WERI-Rb-1 (cell line): ENCODE results near the gene DDX27.
"Not testable (repeated sequence)": the region's sequence is repeated elsewhere in the genome, so short reads cannot be mapped to it uniquely, and the experiment has no call there.

ENCODE experiments used
- DNase-seq: peaks from one replicate; pipeline ENCODE4 v3.0.0-alpha.2; 2020
- H3K27ac ChIP-seq: fragments of 250-450 bp; sonication (Bioruptor Pico); 2 replicates; pipeline ENCODE4 v1.5.1; 2020; ENCODE audit warnings: mild to moderate bottlenecking, moderate library complexity
- H3K27me3 ChIP-seq: fragments of 250-450 bp; sonication (Bioruptor Pico); 2 replicates; pipeline ENCODE4 v1.5.1; 2021; ENCODE audit warnings: mild to moderate bottlenecking, low read depth, moderate library complexity; ENCODE audit not compliant: insufficient read depth, severe bottlenecking
- H3K36me3 ChIP-seq: fragments of 250-450 bp; sonication (Bioruptor Pico); 2 replicates; pipeline ENCODE4 v1.5.1; 2020; ENCODE audit warnings: mild to moderate bottlenecking, moderate library complexity
- H3K4me3 ChIP-seq: 2 replicates; pipeline ENCODE4 v1.5.1; 2011; ENCODE audit warnings: low read depth, mild to moderate bottlenecking, control low read depth, low read length
- H3K9me3 ChIP-seq: fragments of 250-450 bp; sonication (Bioruptor Pico); 2 replicates; pipeline ENCODE4 v1.5.1; 2021; ENCODE audit warnings: mild to moderate bottlenecking, moderate library complexity; ENCODE audit not compliant: severe bottlenecking
- TF ChIP-seq, protein P1 (sequence below): IDR thresholded peaks from 2 replicates; pipeline ENCODE4 v1.5.1; 2011; ENCODE audit warnings: low read depth, mild to moderate bottlenecking, control low read depth, inconsistent platforms, low read length

DDX27 gene

DNA sequence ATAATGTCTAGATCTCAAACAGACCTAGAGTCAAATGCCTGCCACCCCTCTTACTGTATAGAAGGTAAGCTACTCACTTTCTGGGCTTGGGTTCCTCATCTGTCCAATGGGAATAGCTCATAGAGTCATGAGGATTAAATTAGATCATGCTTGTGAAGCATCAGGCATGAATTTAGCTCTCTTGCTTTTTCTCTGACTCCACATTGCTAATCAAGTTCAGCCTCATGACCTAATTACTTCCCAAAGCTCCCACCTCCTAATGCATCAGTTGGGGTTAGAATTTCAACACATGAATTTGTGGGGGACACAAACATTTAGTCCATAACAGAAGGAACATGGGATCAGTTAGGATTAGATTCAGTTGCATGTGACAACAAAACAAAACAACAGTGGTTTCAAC is 4.6 kb upstream of the DDX27 start:
- no peak for DNase-seq
- Histone ChIP-seq H3K36me3 (no peaks in the 10 kb centered on the region), H3K27ac (no peak overlapping the region), H3K27me3 (no peaks in the 10 kb centered on the region), H3K9me3 (peaks cover 10% of the 10 kb centered on the region), H3K4me3 (no peak overlapping the region)
- TF ChIP-seq, protein P1, sequence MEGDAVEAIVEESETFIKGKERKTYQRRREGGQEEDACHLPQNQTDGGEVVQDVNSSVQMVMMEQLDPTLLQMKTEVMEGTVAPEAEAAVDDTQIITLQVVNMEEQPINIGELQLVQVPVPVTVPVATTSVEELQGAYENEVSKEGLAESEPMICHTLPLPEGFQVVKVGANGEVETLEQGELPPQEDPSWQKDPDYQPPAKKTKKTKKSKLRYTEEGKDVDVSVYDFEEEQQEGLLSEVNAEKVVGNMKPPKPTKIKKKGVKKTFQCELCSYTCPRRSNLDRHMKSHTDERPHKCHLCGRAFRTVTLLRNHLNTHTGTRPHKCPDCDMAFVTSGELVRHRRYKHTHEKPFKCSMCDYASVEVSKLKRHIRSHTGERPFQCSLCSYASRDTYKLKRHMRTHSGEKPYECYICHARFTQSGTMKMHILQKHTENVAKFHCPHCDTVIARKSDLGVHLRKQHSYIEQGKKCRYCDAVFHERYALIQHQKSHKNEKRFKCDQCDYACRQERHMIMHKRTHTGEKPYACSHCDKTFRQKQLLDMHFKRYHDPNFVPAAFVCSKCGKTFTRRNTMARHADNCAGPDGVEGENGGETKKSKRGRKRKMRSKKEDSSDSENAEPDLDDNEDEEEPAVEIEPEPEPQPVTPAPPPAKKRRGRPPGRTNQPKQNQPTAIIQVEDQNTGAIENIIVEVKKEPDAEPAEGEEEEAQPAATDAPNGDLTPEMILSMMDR = no peak

GRCh38 chr20:49215232-49215631 is 4.0 kb upstream of the DDX27 start:
- peaks cover 6% of the 10 kb centered on the region for H3K9me3 ChIP-seq
- no peaks in the 10 kb centered on the region for H3K36me3 ChIP-seq
- no peak overlapping the region for H3K4me3 ChIP-seq
- no peak for DNase-seq
- no peaks in the 10 kb centered on the region for H3K27me3 ChIP-seq
- H3K27ac ChIP-seq = no peak overlapping the region
- TF ChIP-seq, protein P1 = no peak

- H3K27me3 ChIP-seq = no peaks in the 10 kb centered on the region
- H3K27ac ChIP-seq = no peak overlapping the region
- peaks cover 5% of the 10 kb centered on the region; the same call in 1 of the 2 replicates for H3K36me3 ChIP-seq
- TF ChIP-seq, protein P1 = peak; percentile 86
- H3K9me3 ChIP-seq = no peaks in the 10 kb centered on the region
- DNase-seq = peak; percentile 94
- no peak overlapping the region for H3K4me3 ChIP-seq
Observed at GRCh38 chr20:49216991-49217578, 2.1 kb upstream of the DDX27 start.

DNA sequence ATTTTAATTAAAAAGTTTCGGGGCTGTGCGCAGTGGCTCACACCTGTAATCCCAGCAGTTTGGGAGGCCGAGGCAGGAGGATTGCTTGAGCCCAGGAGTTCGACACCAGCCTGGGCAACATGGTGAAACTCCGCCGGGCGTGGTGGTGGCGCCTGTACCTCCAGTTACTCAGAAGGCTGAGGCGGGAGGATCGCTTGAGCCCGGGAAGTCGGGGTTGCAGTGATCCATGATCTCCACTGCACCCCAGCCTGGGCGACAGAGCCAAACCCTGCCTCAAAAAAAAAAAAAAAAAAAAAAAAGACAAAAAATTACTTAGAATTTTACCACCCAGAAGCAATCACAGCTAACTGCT is 501 bp upstream of the DDX27 start:
- not testable (repeated sequence) for H3K27me3 ChIP-seq, DNase-seq, H3K9me3 ChIP-seq
- peaks cover 20% of the 10 kb centered on the region for H3K36me3 ChIP-seq
- peak overlapping the region; percentile 64 for H3K27ac ChIP-seq
- peak overlapping the region; percentile 94; the same call in 1 of the 2 replicates for H3K4me3 ChIP-seq

- peak overlapping the region; percentile 94 for H3K4me3 ChIP-seq
- H3K9me3 ChIP-seq = no peaks in the 10 kb centered on the region
- peak overlapping the region; percentile 64 for H3K27ac ChIP-seq
- TF ChIP-seq, protein P1 = no peak
- no peak for DNase-seq
- H3K36me3 ChIP-seq = peaks cover 31% of the 10 kb centered on the region
- no peaks in the 10 kb centered on the region for H3K27me3 ChIP-seq
Observed at GRCh38 chr20:49219924-49220831, 962 bp downstream of the DDX27 start.

DNA sequence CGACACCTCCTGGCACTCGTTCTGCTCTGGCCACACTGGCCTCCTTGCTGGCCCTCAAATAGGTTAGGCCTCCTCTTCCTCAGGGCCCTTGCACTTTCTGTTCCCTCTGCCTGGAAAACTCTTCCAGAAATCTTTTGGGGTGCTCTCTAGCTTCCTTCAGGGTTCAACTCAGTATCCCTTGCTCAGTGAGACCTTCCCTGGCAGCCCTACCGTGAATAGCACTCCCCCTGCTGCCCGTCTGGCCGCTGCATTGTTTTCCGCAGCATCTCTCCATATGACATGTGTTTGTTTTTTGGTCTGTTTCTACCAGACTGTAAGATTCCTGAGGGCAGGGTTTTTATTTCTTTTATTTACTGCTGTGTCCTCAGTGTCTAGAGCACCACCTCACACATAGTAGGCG is 6.7 kb downstream of the DDX27 start:
- Histone ChIP-seq H3K27ac (no peak overlapping the region), H3K36me3 (peaks cover 72% of the 10 kb centered on the region), H3K9me3 (no peaks in the 10 kb centered on the region), H3K27me3 (no peaks in the 10 kb centered on the region), H3K4me3 (no peak overlapping the region)
- DNase-seq = no peak
- TF ChIP-seq, protein P1 = 0 out of 2 replicates have a peak, but pooled peaks have one; percentile 8
